ENCODE results near the gene CLDN4. TPM values are rescaled to one million over a fixed set of nuclear protein-coding genes. Genes with fewer than 3 reads are reported as not detected.
A peak's percentile ranks its signal among the peaks of the same experiment; 100 is the strongest.
"Not testable (repeated sequence)": the region's sequence is repeated elsewhere in the genome, so short reads cannot be mapped to it uniquely, and the experiment has no call there.

The CLDN4 gene
- total and polyA plus RNA-seq, 4 donors = 0.20 to 2.6 (median 0.76) TPM

DNA sequence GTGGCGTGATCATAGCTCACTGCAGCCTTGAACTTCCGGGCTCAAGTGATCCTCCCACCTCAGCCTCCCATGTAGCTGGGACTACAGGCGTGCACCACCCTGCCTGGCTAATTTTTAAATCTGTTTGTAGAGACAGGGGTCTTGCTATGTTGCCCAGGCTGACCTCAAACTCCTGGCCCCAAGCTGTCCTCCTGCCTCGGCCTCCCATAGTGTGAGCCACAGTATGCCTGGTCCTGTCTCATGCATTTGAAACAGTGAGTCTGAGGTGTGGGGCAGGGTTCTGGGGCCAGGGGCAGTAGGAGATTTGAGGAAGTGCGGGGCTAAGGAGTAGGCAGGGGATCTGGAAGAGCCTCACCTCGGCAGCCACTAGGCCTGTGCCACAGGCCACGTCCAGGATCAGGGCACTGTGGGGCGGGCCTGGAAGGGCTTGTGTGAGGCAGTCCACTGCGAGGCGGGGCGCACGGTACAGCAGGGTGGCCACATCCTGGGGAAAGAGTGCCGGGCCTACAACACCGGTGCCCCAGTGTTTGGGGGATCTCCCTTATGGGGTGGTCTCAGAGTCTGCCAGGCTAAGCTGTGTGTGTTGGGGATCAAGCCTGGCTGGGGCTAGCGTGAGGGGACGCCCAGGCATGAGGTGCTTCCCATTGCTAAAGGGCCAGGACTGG, 10.1 kb downstream of the CLDN4 start:
- no peak for DNase-seq (ENCODE audit: low read depth in 4 of 6, low spot score in 6 of 6)
- H3K4me3 ChIP-seq (ENCODE audit: low read depth, low read length) = no peak overlapping the region
- H3K9me3 ChIP-seq (ENCODE audit: control insufficient read depth, insufficient read depth, low read length) = no peaks in the 10 kb centered on the region
- H3K27ac ChIP-seq (ENCODE audit: low read depth, low read length) = no peak overlapping the region
- peaks cover 11% of the 10 kb centered on the region for H3K4me1 ChIP-seq (ENCODE audit: control insufficient read depth, insufficient read depth, low read length)
- no peaks in the 10 kb centered on the region for H3K27me3 ChIP-seq (ENCODE audit: control insufficient read depth, insufficient read depth, low read length)
- no peaks in the 10 kb centered on the region for H3K36me3 ChIP-seq (ENCODE audit: control insufficient read depth, insufficient read depth, low read length)
- 96% methylated on average over 14 of the region's 16 CpGs for WGBS (ENCODE audit: insufficient coverage)

DNA sequence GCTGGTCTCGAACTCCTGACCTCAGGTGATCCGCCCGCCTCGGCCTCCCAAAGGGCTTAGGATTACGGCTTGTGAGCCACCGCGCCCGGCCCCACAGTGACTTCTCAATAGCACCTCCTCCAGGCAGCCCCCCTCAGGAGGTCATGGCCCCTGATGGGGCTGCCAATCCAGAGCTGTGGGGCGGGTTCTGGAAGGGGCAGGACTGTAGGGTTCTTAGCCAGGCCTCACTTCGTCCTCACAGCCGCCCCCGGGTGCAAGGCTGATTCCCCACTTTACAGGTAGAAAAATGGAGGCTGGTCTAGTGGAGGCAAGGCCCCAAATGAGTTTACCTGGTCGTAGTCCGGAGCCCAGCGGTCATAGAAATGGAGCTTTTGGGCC, 10.9 kb downstream of the CLDN4 start:
- WGBS (ENCODE audit: insufficient coverage) = 46% methylated on average over 12 of the region's 15 CpGs
- no peaks in the 10 kb centered on the region for H3K27me3 ChIP-seq (ENCODE audit: control insufficient read depth, insufficient read depth, low read length)
- H3K27ac ChIP-seq (ENCODE audit: low read depth, low read length) = no peak overlapping the region

GRCh38 chr7:73842067-73842976, 11.5 kb downstream of the CLDN4 start, which contains the start of gene METTL27:
Gene METTL27 (minus strand): TSS chr7:73842516. CDS start chr7:73842140, 376 bp downstream.
- Histone ChIP-seq H3K4me3 (ENCODE audit: low read depth, low read length) (peak within 1 kb of the TSS; percentile 72), H3K9me3 (ENCODE audit: control insufficient read depth, insufficient read depth, low read length) (no peaks in the 10 kb centered on the region), H3K4me1 (ENCODE audit: control insufficient read depth, insufficient read depth, low read length) (peaks cover 11% of the 10 kb centered on the region), H3K27ac (ENCODE audit: low read depth, low read length) (no peak within 1 kb of the TSS), H3K27me3 (ENCODE audit: control insufficient read depth, insufficient read depth, low read length) (no peaks in the 10 kb centered on the region), H3K36me3 (ENCODE audit: control insufficient read depth, insufficient read depth, low read length) (no peaks in the 10 kb centered on the region)
- 4% methylated on average over 20 of the region's 45 CpGs for WGBS (ENCODE audit: insufficient coverage)
- DNase-seq (ENCODE audit: low read depth in 4 of 6, low spot score in 6 of 6) = peak in 5 of 6 donors; percentile 69 to 98 (median 81)

More for the DNA sequence above, 10.9 kb downstream of the CLDN4 start:
- Histone ChIP-seq H3K4me3 (ENCODE audit: low read depth, low read length) (peak overlapping the region; percentile 72), H3K36me3 (ENCODE audit: control insufficient read depth, insufficient read depth, low read length) (no peaks in the 10 kb centered on the region), H3K4me1 (ENCODE audit: control insufficient read depth, insufficient read depth, low read length) (peaks cover 11% of the 10 kb centered on the region), H3K9me3 (ENCODE audit: control insufficient read depth, insufficient read depth, low read length) (no peaks in the 10 kb centered on the region)
- DNase-seq (ENCODE audit: low read depth in 4 of 6, low spot score in 6 of 6) = no peak

DNA sequence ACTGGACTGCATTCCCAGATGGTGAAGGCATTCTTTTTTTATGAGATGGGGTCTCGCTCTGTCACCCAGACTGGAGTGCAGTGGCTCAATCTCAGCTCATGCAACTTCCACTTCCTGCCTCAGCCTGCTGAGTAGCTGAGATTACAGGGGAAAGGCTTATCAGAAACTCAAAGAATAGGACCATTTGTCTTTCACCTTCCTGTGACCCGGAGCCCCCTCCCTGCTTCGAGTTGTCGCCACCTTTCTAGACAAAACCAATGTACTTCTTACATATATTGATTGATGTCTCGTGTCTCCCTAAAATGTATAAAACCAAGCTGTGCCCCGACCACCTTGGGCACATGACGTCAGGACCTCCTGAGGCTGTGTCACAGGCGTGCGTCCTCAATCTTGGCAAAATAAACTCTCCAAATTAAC, 13.3 kb downstream of the CLDN4 start:
- H3K9me3 ChIP-seq (ENCODE audit: control insufficient read depth, insufficient read depth, low read length) = no peaks in the 10 kb centered on the region
- H3K36me3 ChIP-seq (ENCODE audit: control insufficient read depth, insufficient read depth, low read length) = no peaks in the 10 kb centered on the region
- no peaks in the 10 kb centered on the region for H3K27me3 ChIP-seq (ENCODE audit: control insufficient read depth, insufficient read depth, low read length)
- no peak overlapping the region for H3K4me3 ChIP-seq (ENCODE audit: low read depth, low read length)
- 42% methylated on average over 2 of the region's 9 CpGs for WGBS (ENCODE audit: insufficient coverage)
- DNase-seq (ENCODE audit: low read depth in 4 of 6, low spot score in 6 of 6) = no peak
- H3K4me1 ChIP-seq (ENCODE audit: control insufficient read depth, insufficient read depth, low read length) = peaks cover 11% of the 10 kb centered on the region
- no peak overlapping the region for H3K27ac ChIP-seq (ENCODE audit: low read depth, low read length)

DNA sequence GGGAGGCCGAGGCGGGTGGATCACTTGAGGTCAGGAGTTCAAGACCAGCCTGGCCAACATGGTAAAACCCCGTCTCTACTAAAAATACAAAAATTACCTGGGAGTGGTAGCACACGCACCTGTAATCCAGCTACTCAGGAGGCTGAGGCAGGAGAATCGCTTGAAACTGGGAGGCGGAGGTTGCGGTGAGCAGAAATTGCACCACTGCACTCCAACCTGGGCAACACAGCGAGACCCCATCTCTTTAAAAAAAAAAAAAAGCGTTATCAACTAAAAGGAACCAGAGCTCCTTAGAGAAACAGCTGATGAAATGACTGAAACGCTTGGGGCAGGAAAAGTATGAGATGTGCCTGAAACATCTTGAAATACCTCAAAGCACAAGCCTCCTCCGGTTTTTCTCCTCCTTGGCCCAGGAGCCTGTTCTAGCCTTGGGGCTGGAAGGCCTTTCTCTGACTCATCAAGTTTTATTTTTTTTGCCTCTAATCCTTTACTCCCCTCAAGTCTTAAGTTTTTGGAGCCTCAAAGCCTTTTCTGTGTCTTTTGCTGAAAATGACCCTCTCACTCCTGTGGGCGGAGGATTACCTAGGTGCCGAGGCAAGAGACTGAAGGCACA, 14.2 kb downstream of the CLDN4 start:
- Histone ChIP-seq H3K36me3 (ENCODE audit: control insufficient read depth, insufficient read depth, low read length) (no peaks in the 10 kb centered on the region), H3K27ac (ENCODE audit: low read depth, low read length) (no peak overlapping the region)

DNA sequence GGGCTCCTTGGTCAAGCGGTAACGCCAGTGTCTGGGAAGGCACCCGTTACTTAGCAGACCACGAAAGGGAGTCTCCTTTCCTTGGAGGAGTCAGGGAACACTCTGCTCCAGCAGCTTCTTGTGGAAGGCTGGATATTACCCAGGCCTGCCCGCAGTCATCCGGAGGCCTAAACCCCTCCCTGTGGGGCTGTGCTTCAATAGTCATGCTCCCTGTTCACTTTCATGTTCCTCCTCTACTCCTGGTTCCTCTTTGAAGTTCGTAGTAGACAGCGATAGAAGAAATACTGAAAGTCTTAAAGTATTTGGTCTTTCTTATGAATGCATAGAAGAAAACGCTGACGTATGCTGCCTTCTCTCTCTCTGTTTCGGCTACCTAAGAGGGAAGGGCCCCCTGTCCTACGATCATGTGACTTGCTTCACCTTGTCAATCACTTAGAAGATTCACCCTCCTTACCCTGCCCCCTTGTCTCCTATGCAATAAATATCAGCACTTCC, 15.0 kb downstream of the CLDN4 start:
- WGBS (ENCODE audit: insufficient coverage) = 77% methylated on average over 8 of the region's 12 CpGs
- H3K9me3 ChIP-seq (ENCODE audit: control insufficient read depth, insufficient read depth, low read length); H3K36me3 ChIP-seq (ENCODE audit: control insufficient read depth, insufficient read depth, low read length); DNase-seq (ENCODE audit: low read depth in 4 of 6, low spot score in 6 of 6); H3K27ac ChIP-seq (ENCODE audit: low read depth, low read length); H3K27me3 ChIP-seq (ENCODE audit: control insufficient read depth, insufficient read depth, low read length); H3K4me3 ChIP-seq (ENCODE audit: low read depth, low read length): not testable (repeated sequence)
- H3K4me1 ChIP-seq (ENCODE audit: control insufficient read depth, insufficient read depth, low read length) = peaks cover 11% of the 10 kb centered on the region

More for the DNA sequence above, 14.2 kb downstream of the CLDN4 start:
- Histone ChIP-seq H3K9me3 (ENCODE audit: control insufficient read depth, insufficient read depth, low read length) (no peaks in the 10 kb centered on the region), H3K4me3 (ENCODE audit: low read depth, low read length) (no peak overlapping the region), H3K4me1 (ENCODE audit: control insufficient read depth, insufficient read depth, low read length) (peaks cover 11% of the 10 kb centered on the region), H3K27me3 (ENCODE audit: control insufficient read depth, insufficient read depth, low read length) (no peaks in the 10 kb centered on the region)
- WGBS (ENCODE audit: insufficient coverage) = 85% methylated on average over 7 of the region's 13 CpGs
- no peak for DNase-seq (ENCODE audit: low read depth in 4 of 6, low spot score in 6 of 6)

- WGBS (ENCODE audit: insufficient coverage) = 67% methylated on average over 1 of the region's 10 CpGs
- Histone ChIP-seq H3K27ac (ENCODE audit: low read depth, low read length) (no peak overlapping the region), H3K4me3 (ENCODE audit: low read depth, low read length) (no peak overlapping the region), H3K36me3 (ENCODE audit: control insufficient read depth, insufficient read depth, low read length) (no peaks in the 10 kb centered on the region), H3K27me3 (ENCODE audit: control insufficient read depth, insufficient read depth, low read length) (no peaks in the 10 kb centered on the region), H3K4me1 (ENCODE audit: control insufficient read depth, insufficient read depth, low read length) (no peaks in the 10 kb centered on the region), H3K9me3 (ENCODE audit: control insufficient read depth, insufficient read depth, low read length) (no peaks in the 10 kb centered on the region)
- no peak for DNase-seq (ENCODE audit: low read depth in 4 of 6, low spot score in 6 of 6)
Measured at GRCh38 chr7:73847941-73848723, 17.3 kb downstream of the CLDN4 start.

DNA sequence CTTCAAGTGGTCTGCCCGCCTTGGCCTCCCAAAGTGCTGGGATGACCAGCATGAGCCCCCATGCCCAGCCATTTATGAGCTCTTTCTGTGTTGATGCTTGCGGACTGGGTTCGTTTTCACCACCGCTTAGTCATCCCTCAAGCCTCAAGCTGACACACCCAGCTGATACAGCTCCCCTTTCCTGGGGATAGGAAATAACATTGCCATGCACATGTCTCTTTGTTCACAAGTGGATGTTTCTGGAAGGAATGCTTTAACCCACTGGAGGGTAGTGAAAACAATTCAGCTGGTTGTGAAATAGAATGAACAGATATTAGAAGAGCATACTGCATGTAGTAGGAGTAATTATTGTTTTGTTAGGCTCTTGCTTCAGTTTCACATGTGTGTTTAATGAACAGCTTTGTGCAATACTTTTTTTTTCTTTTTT, 20.0 kb downstream of the CLDN4 start:
- Histone ChIP-seq H3K4me3 (ENCODE audit: low read depth, low read length) (no peak overlapping the region), H3K9me3 (ENCODE audit: control insufficient read depth, insufficient read depth, low read length) (no peaks in the 10 kb centered on the region), H3K27me3 (ENCODE audit: control insufficient read depth, insufficient read depth, low read length) (peaks cover 7% of the 10 kb centered on the region), H3K36me3 (ENCODE audit: control insufficient read depth, insufficient read depth, low read length) (no peaks in the 10 kb centered on the region), H3K4me1 (ENCODE audit: control insufficient read depth, insufficient read depth, low read length) (peaks cover 6% of the 10 kb centered on the region), H3K27ac (ENCODE audit: low read depth, low read length) (peak overlapping the region; percentile 67)
- DNase-seq (ENCODE audit: low read depth in 4 of 6, low spot score in 6 of 6) = no peak
- 100% methylated on average over 1 of the region's 4 CpGs for WGBS (ENCODE audit: insufficient coverage)

Measured in spinal cord (tissue), 10 donors.